Heart left ventricle (tissue), 16 donors: ENCODE data around the gene MAPK8. TPM values are rescaled to one million over a fixed set of nuclear protein-coding genes. Genes with fewer than 3 reads are reported as not detected.
"Not testable (repeated sequence)": the region's sequence is repeated elsewhere in the genome, so short reads cannot be mapped to it uniquely, and the experiment has no call there.

ENCODE experiments used
- ATAC-seq, 4 donors: fragments of 200-7000 bp; cut with Tn5 transposase; one replicate each; pipeline ENCODE4 v1.9.1; 2020 to 2022; ENCODE audit warnings: moderate library complexity in 4 of 4, mild to moderate bottlenecking in 3 of 4, moderate number of reproducible peaks in 1 of 4
- DNase-seq, 5 donors: peaks; one replicate each; pipeline ENCODE4 v3.0.0-alpha.2; 2020
- H3K27ac ChIP-seq, 12 donors: fragments of 200-600 bp; sonication (generic) in 4 of 12; one replicate each; pipeline versions ENCODE4 v1.5.0 to v1.8.0; 2016 to 2022; ENCODE audit warnings: mild to moderate bottlenecking in 2 of 12
- H3K27me3 ChIP-seq, 9 donors: fragments of 200-600 bp; sonication (generic) in 2 of 9; one replicate each; pipeline versions ENCODE4 v1.5.1 to v1.8.0; 2016 to 2022; ENCODE audit warnings: mild to moderate bottlenecking in 3 of 9
- H3K36me3 ChIP-seq, 9 donors: fragments of 200-600 bp; sonication (generic) in 2 of 9; one replicate each; pipeline versions ENCODE4 v1.5.0 to v1.8.0; 2018 to 2022; ENCODE audit warnings: mild to moderate bottlenecking in 2 of 9
- H3K4me1 ChIP-seq, 12 donors: fragments of 200-600 bp; sonication (generic) in 4 of 12; one replicate each; pipeline versions ENCODE4 v1.5.0 to v1.8.0; 2016 to 2022; ENCODE audit warnings: mild to moderate bottlenecking in 3 of 12
- H3K4me3 ChIP-seq, 12 donors: fragments of 200-600 bp; sonication (generic) in 4 of 12; one replicate each; pipeline versions ENCODE4 v1.5.0 to v1.8.0; 2017 to 2022; ENCODE audit warnings: mild to moderate bottlenecking in 9 of 12, moderate library complexity in 4 of 12
- H3K9me3 ChIP-seq, 12 donors: fragments of 200-600 bp; sonication (generic) in 4 of 12; one replicate each; pipeline versions ENCODE4 v1.5.0 to v1.8.0; 2016 to 2022; ENCODE audit warnings: mild to moderate bottlenecking in 1 of 12
- CTCF ChIP-seq, 12 donors: fragments of 200-600 bp; sonication (generic) in 4 of 12; IDR thresholded peaks; one replicate each; pipeline versions ENCODE4 v1.5.0 to v1.8.0; 2018 to 2022; ENCODE audit warnings: antibody characterized with exemption in 12 of 12, mild to moderate bottlenecking in 5 of 12
- POLR2A ChIP-seq, 2 donors: fragments of 450-650 bp; IDR thresholded peaks; one replicate each; pipeline ENCODE4 v1.6.1; 2017; ENCODE audit warnings: antibody characterized with exemption in 2 of 2, mild to moderate bottlenecking in 2 of 2, moderate library complexity in 2 of 2
- WGBS, 4 donors: extraction: QIAGEN DNeasy Blood & Tissue Kit in 2 of 4; methylation state at CpG; one replicate each; pipeline versions ENCODE4 v1.1.5 to v1.1.7; 2013 to 2018; 5-methylcytosine and 5-hydroxymethylcytosine counted together
- intact Hi-C, 10 donors: fragments of 100-400 bp; cut with DNase I; formaldehyde crosslinking; loops; one replicate each; pipeline versions ENCODE4 v1.11.1 to v1.14.2; 2022
- polyA plus RNA-seq, 2 donors: library from polyadenylated mRNA; stranded (reverse); fragments of 200-250 nt; gene quantifications; one replicate each; pipeline ENCODE4 v1.2.3, GENCODE V29; 2013
- total RNA-seq, 9 donors: library from RNA; depleted of rRNA in 2 of 9; stranded (reverse); fragments of >200 nt in 2 of 9; fragmentation: NEBNext Ultra II Directional in 3 of 9; extraction: Animal tissue kit (Norgen Biotek cat#: 25700) in 3 of 9; gene quantifications; one replicate each; pipeline versions ENCODE4 v1.1.0 to v1.2.4, GENCODE V29; 2016 to 2023
- donor health status: ischemic (EF 13 %, LVEDD 7.1; RV severe dilation, severe dysfunction).
- donor health status: healthy with polysubstance abuse.
- donor health status: DM: no; HTN: yes; CAD: no.
- donor health status: DM: no; HTN: no; CAD: no.
- donor health status: ischemic (EF 25% LVEDD 6.9; RV normal size, moderate dysfunction).
- donor health status: ischemic (EF 25% LVEDD 5.7; RV mildly dilated, moderate dysfunction).
- donor health status: healthy.
- donor health status: DM: yes; HTN: yes; CAD: no.
- donor health status: ischemic (EF 35%, LVEDD 5.7; RV mildly dilated, moderate dysfunction).
- donor health status: nonischemic (EF 11% LVEDD 7.7; RV severe dilation, severe dysfunction).
- donor health status: DM: yes; HTN: yes; CAD: no.
- donor health status: PGD.
- donor health status: ischemic (EF 29% LVEDD 5.4; RV normal size, mild dysfunction).
- donor health status: nonischemic (EF 23%, LVEDD 6.1; RV moderate dilation, normal function).

MAPK8 gene
- total and polyA plus RNA-seq, 11 donors, result 4.2 to 36.8 (median 31.0) TPM

DNA sequence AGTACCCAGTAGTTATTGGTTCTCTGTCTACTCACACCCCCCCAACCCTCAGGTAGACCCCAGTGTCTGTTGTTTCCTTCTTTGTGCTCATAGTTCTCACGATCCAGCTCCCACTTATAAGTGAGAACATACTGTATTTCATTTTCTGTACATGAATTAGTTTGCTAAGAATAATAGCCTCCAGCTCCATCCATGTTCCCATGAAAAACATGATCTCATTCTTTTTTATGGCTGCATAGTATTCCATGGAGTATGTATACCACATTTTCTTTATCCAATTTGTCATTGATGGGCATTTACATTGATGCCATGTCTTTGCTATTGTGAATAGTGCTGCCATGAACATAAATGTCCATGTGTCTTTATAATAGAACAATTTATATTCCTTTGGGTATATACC, 29.4 kb upstream of the MAPK8 start:
- no peak overlapping the region for H3K27ac ChIP-seq
- 93 to 100% (median 93%) methylated on average over 1 of the region's 1 CpG for WGBS, 4 donors
- no peaks in the 10 kb centered on the region for H3K4me1 ChIP-seq
- no peak for TF ChIP-seq POLR2A (IDR thresholded peaks at IDR 0.05)
- TF ChIP-seq CTCF (IDR thresholded peaks at IDR 0.05), result no peak
- H3K4me3 ChIP-seq, result no peak overlapping the region
- intact Hi-C loops, result no loop called here
- no peak for DNase-seq
- peaks cover 0 to 9% (median 0%) of the 10 kb centered on the region in 12 donors for H3K9me3 ChIP-seq
- H3K36me3 ChIP-seq, result no peaks in the 10 kb centered on the region
- no peaks in the 10 kb centered on the region for H3K27me3 ChIP-seq
- ATAC-seq, result no peak

- H3K36me3 ChIP-seq, result no peaks in the 10 kb centered on the region
- DNase-seq, result no peak
- no peaks in the 10 kb centered on the region for H3K27me3 ChIP-seq
- H3K4me1 ChIP-seq, result no peaks in the 10 kb centered on the region
- 82 to 90% (median 85%) methylated on average over 2 of the region's 2 CpGs for WGBS, 4 donors
- ATAC-seq, result no peak
- no peak overlapping the region for H3K27ac ChIP-seq
- TF ChIP-seq POLR2A (IDR thresholded peaks at IDR 0.05) (no peak), CTCF (IDR thresholded peaks at IDR 0.05) (no peak)
- H3K9me3 ChIP-seq, result peaks cover 0 to 16% (median 2%) of the 10 kb centered on the region in 12 donors
- intact Hi-C loops, result no loop called here
- H3K4me3 ChIP-seq, result no peak overlapping the region
Observed at GRCh38 chr10:48279081-48279751, 27.3 kb upstream of the MAPK8 start.

GRCh38 chr10:48281697-48282096, 24.8 kb upstream of the MAPK8 start:
- WGBS, 4 donors, result 72 to 82% (median 73%) methylated on average over 4 of the region's 4 CpGs
- ATAC-seq, H3K27me3 ChIP-seq, intact Hi-C loops, H3K4me1 ChIP-seq, H3K36me3 ChIP-seq, DNase-seq, H3K27ac ChIP-seq, H3K4me3 ChIP-seq: not testable (repeated sequence)
- peaks cover 0 to 17% (median 2%) of the 10 kb centered on the region in 12 donors for H3K9me3 ChIP-seq

- Histone ChIP-seq H3K36me3 (no peaks in the 10 kb centered on the region), H3K27ac (no peak overlapping the region), H3K4me1 (peaks cover 0 to 4% (median 0%) of the 10 kb centered on the region in 12 donors), H3K4me3 (no peak overlapping the region), H3K27me3 (no peaks in the 10 kb centered on the region), H3K9me3 (peaks cover 0 to 14% (median 2%) of the 10 kb centered on the region in 12 donors)
- ATAC-seq (no peak), DNase-seq (no peak)
- TF ChIP-seq CTCF (IDR thresholded peaks at IDR 0.05) (no peak), POLR2A (IDR thresholded peaks at IDR 0.05) (no peak)
- intact Hi-C loops, result no loop called here
Observed at GRCh38 chr10:48282829-48283228, 23.6 kb upstream of the MAPK8 start.
